Measurements from ENCODE around the gene ANO8. TPM values are rescaled to one million over a fixed set of nuclear protein-coding genes. Genes with fewer than 3 reads are reported as not detected.

ANO8 gene
- total and polyA plus RNA-seq, 2 donors (not counting 1 experiment from before 2014, with no cell fraction given), result 3.0 to 5.2 TPM

DNA sequence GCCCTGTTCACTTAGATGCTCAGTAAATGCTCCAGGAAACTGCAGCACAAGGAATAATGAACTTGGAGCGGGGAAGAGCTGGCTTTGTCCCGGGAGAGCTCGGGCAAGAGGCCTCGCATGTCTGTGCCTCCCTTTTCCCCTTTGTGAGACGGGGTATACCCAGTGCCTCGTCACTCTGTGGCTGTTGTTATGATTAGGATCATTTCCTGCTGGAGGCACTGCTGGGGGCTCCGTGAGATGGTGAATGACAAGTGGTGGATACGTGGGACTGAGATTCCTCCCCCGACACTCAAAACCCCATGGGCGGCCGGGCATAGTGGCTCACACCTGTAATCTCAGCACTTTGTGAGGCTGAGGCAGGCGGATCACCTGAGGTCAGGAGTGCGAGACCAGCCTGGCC lies 43.6 kb upstream of the ANO8 start:
- no peak overlapping the region for H3K4me3 ChIP-seq (ENCODE audit: control extremely low read depth in 1 of 5, extremely low read depth in 1 of 5, insufficient read depth in 1 of 5, low read depth in 2 of 5, low read length in 4 of 5)
- no peak for DNase-seq
- H4K20me1 ChIP-seq (ENCODE audit: control insufficient read depth, insufficient read depth, low read length, poor library complexity, severe bottlenecking), result no peaks in the 10 kb centered on the region
- H3K36me3 ChIP-seq (replicated peaks in 1 of 2; ENCODE audit: control extremely low read depth in 1 of 2, control insufficient read depth in 1 of 2, extremely low read depth in 1 of 2, insufficient read depth in 2 of 2, low read length in 1 of 2), result no peaks in the 10 kb centered on the region
- H3K9me3 ChIP-seq (ENCODE audit: control extremely low read depth in 1 of 3, control insufficient read depth in 2 of 3, insufficient read depth in 1 of 3, low read length in 2 of 3), result peaks cover 0 to 14% (median 4%) of the 10 kb centered on the region in 3 donors
- TF ChIP-seq, protein P1, sequence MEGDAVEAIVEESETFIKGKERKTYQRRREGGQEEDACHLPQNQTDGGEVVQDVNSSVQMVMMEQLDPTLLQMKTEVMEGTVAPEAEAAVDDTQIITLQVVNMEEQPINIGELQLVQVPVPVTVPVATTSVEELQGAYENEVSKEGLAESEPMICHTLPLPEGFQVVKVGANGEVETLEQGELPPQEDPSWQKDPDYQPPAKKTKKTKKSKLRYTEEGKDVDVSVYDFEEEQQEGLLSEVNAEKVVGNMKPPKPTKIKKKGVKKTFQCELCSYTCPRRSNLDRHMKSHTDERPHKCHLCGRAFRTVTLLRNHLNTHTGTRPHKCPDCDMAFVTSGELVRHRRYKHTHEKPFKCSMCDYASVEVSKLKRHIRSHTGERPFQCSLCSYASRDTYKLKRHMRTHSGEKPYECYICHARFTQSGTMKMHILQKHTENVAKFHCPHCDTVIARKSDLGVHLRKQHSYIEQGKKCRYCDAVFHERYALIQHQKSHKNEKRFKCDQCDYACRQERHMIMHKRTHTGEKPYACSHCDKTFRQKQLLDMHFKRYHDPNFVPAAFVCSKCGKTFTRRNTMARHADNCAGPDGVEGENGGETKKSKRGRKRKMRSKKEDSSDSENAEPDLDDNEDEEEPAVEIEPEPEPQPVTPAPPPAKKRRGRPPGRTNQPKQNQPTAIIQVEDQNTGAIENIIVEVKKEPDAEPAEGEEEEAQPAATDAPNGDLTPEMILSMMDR (IDR thresholded peaks at IDR 0.05), result no peak
- no peak for TF ChIP-seq EZH2 (IDR thresholded peaks at IDR 0.05; ENCODE audit: borderline replicate concordance, insufficient read depth, low read depth, low read length, poor library complexity, severe bottlenecking)
- H3K79me2 ChIP-seq (ENCODE audit: control insufficient read depth, insufficient read depth, low read length), result no peaks in the 10 kb centered on the region
- Mint-ChIP-seq H3K4me1 (peaks cover 22% of the 10 kb centered on the region), H3K9me3 (ENCODE audit: insufficient read depth) (no peaks in the 10 kb centered on the region), H3K27me3 (peaks cover 15% of the 10 kb centered on the region), H3K27ac (no peak overlapping the region), H3K4me3 (no peak overlapping the region)
- no peak overlapping the region for H3K9ac ChIP-seq (ENCODE audit: low read length)
- no peak overlapping the region for H2AFZ ChIP-seq (ENCODE audit: insufficient read depth, low read depth, low read length, poor library complexity, severe bottlenecking)
- ChIA-PET CTCF (interaction anchor here (4.6 kb wide), 1 partner anchor 8 kb away, joined by 23 read pairs; no protein-coding TSS in a partner anchor), POLR2A (no interaction called here)
- intact Hi-C loops (cut with micrococcal nuclease), result no loop called here
- H3K27ac ChIP-seq (ENCODE audit: low read length in 2 of 2), result no peak overlapping the region
- H3K27me3 ChIP-seq (replicated peaks in 1 of 4; ENCODE audit: control extremely low read depth in 1 of 4, control insufficient read depth in 3 of 4, insufficient read depth in 4 of 4, low read length in 3 of 4), result peaks cover 0 to 29% (median 5%) of the 10 kb centered on the region in 4 experiments
- ATAC-seq (ENCODE audit: low read depth), result no peak
- WGBS (ENCODE audit: insufficient coverage), result 34% methylated on average over 6 of the region's 13 CpGs
- H3K4me1 ChIP-seq (ENCODE audit: control insufficient read depth in 2 of 2, insufficient read depth in 2 of 2, low read length in 2 of 2), result peaks cover 26 to 37% of the 10 kb centered on the region in 2 donors
- no peak overlapping the region for H3K4me2 ChIP-seq (replicated peaks; ENCODE audit: low read depth, low read length, poor library complexity, severe bottlenecking)

DNA sequence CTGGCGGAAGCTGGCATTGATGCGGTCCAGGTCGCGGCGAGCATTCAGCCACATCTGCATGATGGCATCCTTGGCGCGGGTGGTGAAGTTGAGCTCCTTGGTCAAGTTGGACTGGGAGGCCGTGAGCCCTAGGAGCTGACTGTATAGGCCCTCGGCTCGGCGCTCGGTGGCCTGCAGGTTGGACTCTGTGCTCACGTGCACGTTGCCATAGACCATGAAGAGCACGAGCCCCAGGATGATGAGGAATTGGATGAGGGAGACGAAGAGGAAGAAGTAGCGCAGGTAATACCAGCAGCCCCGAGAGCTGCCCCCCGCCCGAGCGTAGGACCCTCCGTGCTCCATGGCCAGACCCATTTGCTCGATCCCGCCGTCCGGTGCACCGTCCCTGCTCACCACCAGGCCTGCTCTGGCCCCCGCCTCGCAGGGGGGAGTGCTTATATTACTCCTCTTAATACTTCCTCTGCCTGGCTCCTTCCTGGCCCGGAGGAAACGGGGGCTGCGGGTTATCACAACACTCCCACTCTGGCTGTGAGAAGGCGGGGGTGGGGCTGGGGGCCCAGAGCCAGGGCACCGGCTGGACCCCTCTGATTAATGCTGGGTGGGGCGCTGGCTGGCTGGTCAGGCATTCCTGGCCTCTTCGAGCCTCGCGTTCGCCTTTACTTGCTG lies 42.4 kb upstream of the ANO8 start, which contains the start of gene PLVAP:
Gene PLVAP, minus strand, starts transcription at position 408 of the 666 bp plus-strand sequence. Its CDS starts 54 bp downstream, at position 354.
- CTCF ChIA-PET, result interaction anchor here (0.8 to 4.6 kb wide), 3 partner anchors 9 to 18 kb away, joined by 3 to 23 read pairs (median 3); no protein-coding TSS in a partner anchor
- peak within 1 kb of the TSS; percentile 35 for H3K4me2 ChIP-seq (replicated peaks; ENCODE audit: low read depth, low read length, poor library complexity, severe bottlenecking)
- DNase-seq, result no peak
- no peaks in the 10 kb centered on the region for H3K79me2 ChIP-seq (ENCODE audit: control insufficient read depth, insufficient read depth, low read length)
- peaks cover 19% of the 10 kb centered on the region for H3K27me3 Mint-ChIP-seq
- no peak within 1 kb of the TSS for H2AFZ ChIP-seq (ENCODE audit: insufficient read depth, low read depth, low read length, poor library complexity, severe bottlenecking)
- TF ChIP-seq, protein P1 (IDR thresholded peaks at IDR 0.05), result no peak
- no peak for TF ChIP-seq EZH2 (IDR thresholded peaks at IDR 0.05; ENCODE audit: borderline replicate concordance, insufficient read depth, low read depth, low read length, poor library complexity, severe bottlenecking)
- H3K9me3 Mint-ChIP-seq (ENCODE audit: insufficient read depth), result no peaks in the 10 kb centered on the region
- H3K9ac ChIP-seq (ENCODE audit: low read length), result no peak within 1 kb of the TSS
- peaks cover 19% of the 10 kb centered on the region for H3K4me1 Mint-ChIP-seq
- intact Hi-C loops (cut with micrococcal nuclease), result no loop called here
- ATAC-seq (ENCODE audit: low read depth), result no peak
- POLR2A ChIA-PET, result interaction anchor here (0.6 kb wide), 1 partner anchor 916 kb away, joined by 7 read pairs; no protein-coding TSS in a partner anchor
- H3K4me3 Mint-ChIP-seq, result no peak within 1 kb of the TSS
- peaks cover 0 to 33% (median 5%) of the 10 kb centered on the region in 4 experiments for H3K27me3 ChIP-seq (replicated peaks in 1 of 4; ENCODE audit: control extremely low read depth in 1 of 4, control insufficient read depth in 3 of 4, insufficient read depth in 4 of 4, low read length in 3 of 4)
- no peaks in the 10 kb centered on the region for H4K20me1 ChIP-seq (ENCODE audit: control insufficient read depth, insufficient read depth, low read length, poor library complexity, severe bottlenecking)
- H3K4me1 ChIP-seq (ENCODE audit: control insufficient read depth in 2 of 2, insufficient read depth in 2 of 2, low read length in 2 of 2), result peaks cover 15 to 27% of the 10 kb centered on the region in 2 donors
- 50% methylated on average over 34 of the region's 39 CpGs for WGBS (ENCODE audit: insufficient coverage)
- H3K27ac Mint-ChIP-seq, result no peak within 1 kb of the TSS
- H3K4me3 ChIP-seq (ENCODE audit: control extremely low read depth in 1 of 5, extremely low read depth in 1 of 5, insufficient read depth in 1 of 5, low read depth in 2 of 5, low read length in 4 of 5), result no peak within 1 kb of the TSS
- peaks cover 0 to 14% (median 4%) of the 10 kb centered on the region in 3 donors for H3K9me3 ChIP-seq (ENCODE audit: control extremely low read depth in 1 of 3, control insufficient read depth in 2 of 3, insufficient read depth in 1 of 3, low read length in 2 of 3)
- no peaks in the 10 kb centered on the region for H3K36me3 ChIP-seq (replicated peaks in 1 of 2; ENCODE audit: control extremely low read depth in 1 of 2, control insufficient read depth in 1 of 2, extremely low read depth in 1 of 2, insufficient read depth in 2 of 2, low read length in 1 of 2)
- no peak within 1 kb of the TSS for H3K27ac ChIP-seq (ENCODE audit: low read length in 2 of 2)

Measured in B cell (primary cell).